SK-N-MC (cell line): Measurements from ENCODE around the gene DNAJC10.

Experiments used
- EZH2 ChIP-seq: fragments of 200-600 bp; sonication (generic); IDR thresholded peaks from one replicate; pipeline ENCODE4 v1.6.1; 2017; ENCODE audit warnings: antibody characterized with exemption
- FOXP2 ChIP-seq: optimal IDR thresholded peaks from 2 replicates; pipeline ENCODE3; 2011; ENCODE audit warnings: mild to moderate bottlenecking, moderate library complexity; ENCODE audit not compliant: insufficient read depth; ENCODE audit errors: extremely low read length, control extremely low read depth
- POLR2AphosphoS5 ChIP-seq: IDR thresholded peaks from 2 replicates; pipeline ENCODE4 v1.6.1; 2012; ENCODE audit warnings: mild to moderate bottlenecking, low read depth, low read length, borderline replicate concordance

DNA sequence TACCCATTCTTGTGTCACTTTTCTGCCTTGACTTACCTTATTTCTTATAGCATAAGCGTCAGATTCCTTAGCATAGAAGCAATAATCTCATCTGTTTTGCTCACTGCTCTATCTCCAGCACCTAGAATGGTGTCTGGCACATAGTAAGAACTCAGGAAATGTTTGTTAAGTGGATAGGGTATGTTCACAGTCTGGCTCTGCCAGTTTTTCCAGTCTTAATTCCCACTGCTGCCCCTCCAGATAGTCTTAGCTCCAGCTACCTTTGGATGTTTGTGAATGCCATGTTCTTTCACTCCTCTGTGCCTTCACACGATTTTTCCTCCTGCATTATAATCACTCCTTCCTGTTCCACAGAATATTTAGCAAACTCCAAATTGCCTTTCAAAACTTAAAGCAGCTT is 29.0 kb downstream of the DNAJC10 start:
- no peak for TF ChIP-seq POLR2AphosphoS5
- TF ChIP-seq EZH2 = no peak
- TF ChIP-seq FOXP2 = no peak
